ENCODE measurements around the gene KCNE2. TPM values are rescaled to one million over a fixed set of nuclear protein-coding genes. Genes with fewer than 3 reads are reported as not detected.
A peak's percentile ranks its signal among the peaks of the same experiment; 100 is the strongest.

The KCNE2 gene
- not detected for total RNA-seq (2021; ENCODE audit: unreplicated experiment)
- polyA plus RNA-seq (2012), result 0.20 and 0.49 TPM in 2 replicates
- Bru-seq, nascent RNA, result percentile 25 among the genes with signal in this experiment
- percentile 20 among the genes with signal in this experiment for BruChase-seq, experiment 1, labeled RNA remaining after a 6-hour chase
- percentile 29 among the genes with signal in this experiment for BruChase-seq, experiment 2, labeled RNA remaining after a 2-hour chase
- long read RNA-seq, result 0 reads

GRCh38 chr21:34363733-34364132 lies at the start of gene KCNE2:
Gene KCNE2, plus strand, starts transcription at chr21:34364006. Its CDS starts 6,473 bp downstream, at chr21:34370479.
- DNase-seq (ENCODE audit: low read depth, low spot score), result no peak
- Histone ChIP-seq H3K9me2 (ENCODE audit: insufficient read depth) (no peaks in the 10 kb centered on the region), H3K27ac (ENCODE audit: low read depth, low read length) (no peak within 1 kb of the TSS), H3K4me1 (ENCODE audit: control insufficient read depth in 1 of 2, insufficient read depth in 2 of 2, low read length in 2 of 2) (peaks cover 6 to 7% of the 10 kb centered on the region in 2 experiments), H2AFZ (ENCODE audit: low read depth, low read length, poor library complexity, severe bottlenecking) (no peak within 1 kb of the TSS), H3K36me3 (ENCODE audit: control insufficient read depth in 1 of 2, insufficient read depth in 2 of 2, low read length in 2 of 2) (no peaks in the 10 kb centered on the region), H4K20me1 (ENCODE audit: insufficient read depth) (no peaks in the 10 kb centered on the region), H3K9ac (ENCODE audit: low read length) (no peak within 1 kb of the TSS), H3K79me2 (ENCODE audit: insufficient read depth, low read length) (no peaks in the 10 kb centered on the region), H3K4me3 (replicated peaks in 1 of 2; ENCODE audit: low read depth in 1 of 2, low read length in 2 of 2) (no peak within 1 kb of the TSS), H3K27me3 (ENCODE audit: insufficient read depth, low read length) (no peaks in the 10 kb centered on the region), H3K4me2 (ENCODE audit: low read length) (no peak within 1 kb of the TSS), H3K9me3 (ENCODE audit: control insufficient read depth in 1 of 2, insufficient read depth in 1 of 2, low read depth in 1 of 2, low read length in 2 of 2) (no peaks in the 10 kb centered on the region)
- ChIA-PET POLR2A (no interaction called here), RAD21 (ENCODE audit: low non-redundant PET in 1 of 2, low total read pairs in 2 of 2, uncharacterized antibody in 2 of 2, unreplicated experiment in 2 of 2) (no interaction called here), CTCF (no interaction called here)
- intact Hi-C loops (cut with micrococcal nuclease), result no loop called here
- ATAC-seq, result no peak
- TF ChIP-seq EZH2phosphoT487 (IDR thresholded peaks at IDR 0.05; ENCODE audit: borderline replicate concordance) (no peak), TCF7L2 (IDR thresholded peaks at IDR 0.05; ENCODE audit: borderline replicate concordance, extremely low read depth, insufficient read depth, insufficient read length) (no peak), EZH2 (IDR thresholded peaks at IDR 0.05) (no peak), SP1 (IDR thresholded peaks at IDR 0.05; ENCODE audit: low read depth) (no peak), CEBPB (IDR thresholded peaks at IDR 0.05; ENCODE audit: low read depth) (no peak), RAD21 (IDR thresholded peaks at IDR 0.05; ENCODE audit: low read depth) (no peak), CBX3 (IDR thresholded peaks at IDR 0.05; ENCODE audit: low read depth) (no peak), FOSL1 (IDR thresholded peaks at IDR 0.05; ENCODE audit: low read depth) (no peak), ZFX (IDR thresholded peaks at IDR 0.05) (no peak), EGR1 (IDR thresholded peaks at IDR 0.05; ENCODE audit: low read depth) (no peak), ZBTB33 (IDR thresholded peaks at IDR 0.05; ENCODE audit: extremely low read depth, insufficient replicate concordance, low read length) (no peak), POLR2AphosphoS5 (IDR thresholded peaks at IDR 0.05; ENCODE audit: low read depth, low read length) (no peak), SRF (IDR thresholded peaks at IDR 0.05; ENCODE audit: low read depth) (no peak)
- TF ChIP-seq, protein P1, sequence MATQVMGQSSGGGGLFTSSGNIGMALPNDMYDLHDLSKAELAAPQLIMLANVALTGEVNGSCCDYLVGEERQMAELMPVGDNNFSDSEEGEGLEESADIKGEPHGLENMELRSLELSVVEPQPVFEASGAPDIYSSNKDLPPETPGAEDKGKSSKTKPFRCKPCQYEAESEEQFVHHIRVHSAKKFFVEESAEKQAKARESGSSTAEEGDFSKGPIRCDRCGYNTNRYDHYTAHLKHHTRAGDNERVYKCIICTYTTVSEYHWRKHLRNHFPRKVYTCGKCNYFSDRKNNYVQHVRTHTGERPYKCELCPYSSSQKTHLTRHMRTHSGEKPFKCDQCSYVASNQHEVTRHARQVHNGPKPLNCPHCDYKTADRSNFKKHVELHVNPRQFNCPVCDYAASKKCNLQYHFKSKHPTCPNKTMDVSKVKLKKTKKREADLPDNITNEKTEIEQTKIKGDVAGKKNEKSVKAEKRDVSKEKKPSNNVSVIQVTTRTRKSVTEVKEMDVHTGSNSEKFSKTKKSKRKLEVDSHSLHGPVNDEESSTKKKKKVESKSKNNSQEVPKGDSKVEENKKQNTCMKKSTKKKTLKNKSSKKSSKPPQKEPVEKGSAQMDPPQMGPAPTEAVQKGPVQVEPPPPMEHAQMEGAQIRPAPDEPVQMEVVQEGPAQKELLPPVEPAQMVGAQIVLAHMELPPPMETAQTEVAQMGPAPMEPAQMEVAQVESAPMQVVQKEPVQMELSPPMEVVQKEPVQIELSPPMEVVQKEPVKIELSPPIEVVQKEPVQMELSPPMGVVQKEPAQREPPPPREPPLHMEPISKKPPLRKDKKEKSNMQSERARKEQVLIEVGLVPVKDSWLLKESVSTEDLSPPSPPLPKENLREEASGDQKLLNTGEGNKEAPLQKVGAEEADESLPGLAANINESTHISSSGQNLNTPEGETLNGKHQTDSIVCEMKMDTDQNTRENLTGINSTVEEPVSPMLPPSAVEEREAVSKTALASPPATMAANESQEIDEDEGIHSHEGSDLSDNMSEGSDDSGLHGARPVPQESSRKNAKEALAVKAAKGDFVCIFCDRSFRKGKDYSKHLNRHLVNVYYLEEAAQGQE (IDR thresholded peaks at IDR 0.05; ENCODE audit: low read depth), result no peak
- no TSS peak for BruUV-seq (replicated peaks)
